ENCODE measurements around the gene ZNF236.

DNA sequence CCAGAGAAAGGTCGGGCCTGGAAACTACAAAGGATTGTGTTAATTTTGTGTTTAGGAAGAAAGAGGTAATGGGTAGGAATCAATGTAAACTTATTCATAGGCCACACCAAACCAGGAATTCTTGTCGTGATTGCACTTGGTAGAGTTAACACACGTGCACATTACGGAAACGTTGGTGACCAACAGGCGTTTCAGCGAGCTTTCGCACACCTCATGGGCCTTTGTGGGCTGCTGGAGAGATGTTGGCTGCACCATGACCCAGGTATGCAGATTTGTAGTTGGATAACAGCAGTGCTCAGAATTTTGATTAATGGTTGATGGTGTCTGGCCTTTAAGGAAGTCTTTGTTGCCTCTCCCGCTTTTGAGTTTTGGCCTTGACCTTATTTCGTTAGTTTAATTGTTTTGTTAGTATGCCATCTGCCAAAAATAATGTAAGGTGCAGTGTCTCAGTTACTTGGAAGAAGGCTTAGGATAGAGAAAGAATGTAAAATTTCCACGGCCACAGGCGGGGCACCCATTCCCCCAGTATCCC lies 1.9 kb downstream of the ZNF236 start:
- TF ChIP-seq, protein P1, sequence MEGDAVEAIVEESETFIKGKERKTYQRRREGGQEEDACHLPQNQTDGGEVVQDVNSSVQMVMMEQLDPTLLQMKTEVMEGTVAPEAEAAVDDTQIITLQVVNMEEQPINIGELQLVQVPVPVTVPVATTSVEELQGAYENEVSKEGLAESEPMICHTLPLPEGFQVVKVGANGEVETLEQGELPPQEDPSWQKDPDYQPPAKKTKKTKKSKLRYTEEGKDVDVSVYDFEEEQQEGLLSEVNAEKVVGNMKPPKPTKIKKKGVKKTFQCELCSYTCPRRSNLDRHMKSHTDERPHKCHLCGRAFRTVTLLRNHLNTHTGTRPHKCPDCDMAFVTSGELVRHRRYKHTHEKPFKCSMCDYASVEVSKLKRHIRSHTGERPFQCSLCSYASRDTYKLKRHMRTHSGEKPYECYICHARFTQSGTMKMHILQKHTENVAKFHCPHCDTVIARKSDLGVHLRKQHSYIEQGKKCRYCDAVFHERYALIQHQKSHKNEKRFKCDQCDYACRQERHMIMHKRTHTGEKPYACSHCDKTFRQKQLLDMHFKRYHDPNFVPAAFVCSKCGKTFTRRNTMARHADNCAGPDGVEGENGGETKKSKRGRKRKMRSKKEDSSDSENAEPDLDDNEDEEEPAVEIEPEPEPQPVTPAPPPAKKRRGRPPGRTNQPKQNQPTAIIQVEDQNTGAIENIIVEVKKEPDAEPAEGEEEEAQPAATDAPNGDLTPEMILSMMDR (IDR thresholded peaks at IDR 0.05), result no peak
- TF ChIP-seq EZH2phosphoT487 (IDR thresholded peaks at IDR 0.05) (no peak), EZH2 (IDR thresholded peaks at IDR 0.05) (no peak)

Measured in neural progenitor cell (in vitro differentiated cells).